ENCODE results near the gene CBX1. TPM values are rescaled to one million over a fixed set of nuclear protein-coding genes. Genes with fewer than 3 reads are reported as not detected.

CBX1 gene
- polyA plus RNA-seq, 1 donor (not counting 4 experiments of a cell fraction or from before 2014, with no cell fraction given), result 42.3 TPM

DNA sequence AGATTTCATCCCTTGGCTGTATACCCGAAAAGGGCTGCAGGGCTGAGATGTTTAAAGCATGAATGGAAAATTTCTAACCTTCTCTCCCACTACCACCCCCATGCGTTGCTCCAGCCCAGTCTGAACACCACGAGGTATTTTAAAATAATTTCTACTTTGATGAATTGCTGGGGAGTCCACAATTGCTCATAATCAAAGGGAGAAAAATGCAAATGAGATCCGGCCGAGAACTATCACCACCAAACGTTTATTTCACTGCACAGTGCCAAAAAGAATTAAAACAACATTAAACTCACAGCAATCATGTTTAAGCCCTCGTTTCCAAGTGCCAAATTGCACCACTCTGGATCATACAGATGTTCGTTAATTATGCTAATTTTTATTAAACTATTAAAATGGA lies 43.0 kb upstream of the CBX1 start:
- dilution Hi-C loops (cut with MboI; ENCODE audit: extremely low pct_ligation_motif_present, low sequenced_read_pairs), result no loop called here
- no peak for FAIRE-seq

GRCh38 chr17:48143629-48144028 lies 42.4 kb upstream of the CBX1 start:
- no peaks in the 10 kb centered on the region for H4K20me1 ChIP-seq (ENCODE audit: control insufficient read depth, extremely low read depth, insufficient read depth, low read length)

More for the DNA sequence above, 43.0 kb upstream of the CBX1 start:
- Histone ChIP-seq H3K4me1 (ENCODE audit: control insufficient read depth, extremely low read depth, insufficient read depth, low read length) (no peaks in the 10 kb centered on the region), H3K4me3 (ENCODE audit: control insufficient read depth in 2 of 3, extremely low read depth in 1 of 3, insufficient read depth in 2 of 3, low read depth in 1 of 3, low read length in 3 of 3) (no peak overlapping the region), H3K9me1 (ENCODE audit: control insufficient read depth, extremely low read depth, insufficient read depth, low read length) (no peaks in the 10 kb centered on the region), H3K9me3 (ENCODE audit: control insufficient read depth, low read depth, low read length) (no peaks in the 10 kb centered on the region), H3K4me2 (ENCODE audit: control insufficient read depth, extremely low read depth, insufficient read depth, low read depth, low read length) (no peak overlapping the region), H3K27ac (ENCODE audit: control insufficient read depth, insufficient read depth, low read length) (no peak overlapping the region), H4K20me1 (ENCODE audit: control insufficient read depth, extremely low read depth, insufficient read depth, low read length) (no peaks in the 10 kb centered on the region), H3K27me3 (ENCODE audit: control insufficient read depth, extremely low read depth, insufficient read depth, low read length) (peaks cover 37% of the 10 kb centered on the region), H3K36me3 (ENCODE audit: control insufficient read depth in 2 of 2, extremely low read depth in 1 of 2, insufficient read depth in 2 of 2, low read length in 2 of 2) (no peaks in the 10 kb centered on the region), H3K9ac (ENCODE audit: control insufficient read depth, extremely low read depth, insufficient read depth, low read length) (no peak overlapping the region), H3K79me2 (ENCODE audit: control insufficient read depth, insufficient read depth, low read length) (no peaks in the 10 kb centered on the region), H2AFZ (ENCODE audit: control insufficient read depth, low read length) (no peak overlapping the region)
- no peak for DNase-seq (ENCODE audit: low read depth, low spot score)
- TF ChIP-seq, protein P1, sequence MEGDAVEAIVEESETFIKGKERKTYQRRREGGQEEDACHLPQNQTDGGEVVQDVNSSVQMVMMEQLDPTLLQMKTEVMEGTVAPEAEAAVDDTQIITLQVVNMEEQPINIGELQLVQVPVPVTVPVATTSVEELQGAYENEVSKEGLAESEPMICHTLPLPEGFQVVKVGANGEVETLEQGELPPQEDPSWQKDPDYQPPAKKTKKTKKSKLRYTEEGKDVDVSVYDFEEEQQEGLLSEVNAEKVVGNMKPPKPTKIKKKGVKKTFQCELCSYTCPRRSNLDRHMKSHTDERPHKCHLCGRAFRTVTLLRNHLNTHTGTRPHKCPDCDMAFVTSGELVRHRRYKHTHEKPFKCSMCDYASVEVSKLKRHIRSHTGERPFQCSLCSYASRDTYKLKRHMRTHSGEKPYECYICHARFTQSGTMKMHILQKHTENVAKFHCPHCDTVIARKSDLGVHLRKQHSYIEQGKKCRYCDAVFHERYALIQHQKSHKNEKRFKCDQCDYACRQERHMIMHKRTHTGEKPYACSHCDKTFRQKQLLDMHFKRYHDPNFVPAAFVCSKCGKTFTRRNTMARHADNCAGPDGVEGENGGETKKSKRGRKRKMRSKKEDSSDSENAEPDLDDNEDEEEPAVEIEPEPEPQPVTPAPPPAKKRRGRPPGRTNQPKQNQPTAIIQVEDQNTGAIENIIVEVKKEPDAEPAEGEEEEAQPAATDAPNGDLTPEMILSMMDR (optimal IDR thresholded peaks at IDR 0.05 in 1 of 3, IDR thresholded peaks at IDR 0.05 in 1 of 3, conservative IDR thresholded peaks at IDR 0.05 in 1 of 3; ENCODE audit: extremely low read depth in 1 of 3, insufficient read depth in 2 of 3, low read length in 3 of 3), result no peak
- TF ChIP-seq EZH2 (IDR thresholded peaks at IDR 0.05; ENCODE audit: low read length), result no peak

More at GRCh38 chr17:48143629-48144028, 42.4 kb upstream of the CBX1 start:
- H3K9ac ChIP-seq (ENCODE audit: control insufficient read depth, extremely low read depth, insufficient read depth, low read length), result no peak overlapping the region
- H3K9me3 ChIP-seq (ENCODE audit: control insufficient read depth, low read depth, low read length), result no peaks in the 10 kb centered on the region
- dilution Hi-C loops (cut with MboI; ENCODE audit: extremely low pct_ligation_motif_present, low sequenced_read_pairs), result no loop called here
- no peak overlapping the region for H3K4me3 ChIP-seq (ENCODE audit: control insufficient read depth in 2 of 3, extremely low read depth in 1 of 3, insufficient read depth in 2 of 3, low read depth in 1 of 3, low read length in 3 of 3)
- FAIRE-seq (no peak), DNase-seq (ENCODE audit: low read depth, low spot score) (no peak)
- no peak overlapping the region for H3K27ac ChIP-seq (ENCODE audit: control insufficient read depth, insufficient read depth, low read length)
- TF ChIP-seq EZH2 (IDR thresholded peaks at IDR 0.05; ENCODE audit: low read length), result peak; percentile 33
- TF ChIP-seq, protein P1 (optimal IDR thresholded peaks at IDR 0.05 in 1 of 3, IDR thresholded peaks at IDR 0.05 in 1 of 3, conservative IDR thresholded peaks at IDR 0.05 in 1 of 3; ENCODE audit: extremely low read depth in 1 of 3, insufficient read depth in 2 of 3, low read length in 3 of 3), result no peak
- no peaks in the 10 kb centered on the region for H3K4me1 ChIP-seq (ENCODE audit: control insufficient read depth, extremely low read depth, insufficient read depth, low read length)
- H3K9me1 ChIP-seq (ENCODE audit: control insufficient read depth, extremely low read depth, insufficient read depth, low read length), result no peaks in the 10 kb centered on the region
- H3K27me3 ChIP-seq (ENCODE audit: control insufficient read depth, extremely low read depth, insufficient read depth, low read length), result peaks cover 32% of the 10 kb centered on the region
- H3K4me2 ChIP-seq (ENCODE audit: control insufficient read depth, extremely low read depth, insufficient read depth, low read depth, low read length), result no peak overlapping the region
- H3K36me3 ChIP-seq (ENCODE audit: control insufficient read depth in 2 of 2, extremely low read depth in 1 of 2, insufficient read depth in 2 of 2, low read length in 2 of 2), result no peaks in the 10 kb centered on the region
- H3K79me2 ChIP-seq (ENCODE audit: control insufficient read depth, insufficient read depth, low read length), result no peaks in the 10 kb centered on the region
- no peak overlapping the region for H2AFZ ChIP-seq (ENCODE audit: control insufficient read depth, low read length)
